HEK293 (cell line): ENCODE results near the gene SH3RF3.

Source experiments
- CTCF ChIA-PET: fragments of 350-600 bp; formaldehyde crosslinking; extraction: SDS; loops from one replicate; lab custom pipeline; 2021; ENCODE audit warnings: antibody characterized with exemption; lab: Yijun Ruan, JAX
- POLR2A ChIA-PET: fragments of 300-600 bp; formaldehyde crosslinking; extraction: SDS; loops from one replicate; lab custom pipeline; 2020; ENCODE audit warnings: antibody characterized with exemption, inconsistent platforms; lab: Yijun Ruan, JAX
- H3K27ac ChIP-seq: fragments of 200-500 bp; sonication (Bioruptor generic); 2 replicates; pipeline ENCODE4 v1.5.1; 2014; ENCODE audit warnings: low read depth, low read length, control low read depth, inconsistent platforms; ENCODE audit errors: extremely low read depth
- H3K36me3 ChIP-seq, 2 experiments: fragments of 200-500 bp in 1 of 2; sonication (Bioruptor generic) in 1 of 2; 1 replicate in 1 of 2; 2 replicates in 1 of 2; pipeline ENCODE4 v1.5.1; 2014 to 2017; ENCODE audit warnings: inconsistent platforms in 2 of 2, low read length in 2 of 2; ENCODE audit not compliant: control insufficient read depth in 2 of 2, insufficient read depth in 1 of 2
- H3K4me1 ChIP-seq: fragments of 200-500 bp; sonication (Bioruptor generic); 2 replicates; pipeline ENCODE4 v1.5.1; 2014; ENCODE audit warnings: mild to moderate bottlenecking, low read length, inconsistent platforms; ENCODE audit not compliant: control insufficient read depth, insufficient read depth
- H3K4me3 ChIP-seq: 2 replicates; pipeline ENCODE4 v1.5.1; 2011; ENCODE audit warnings: low read depth, mild to moderate bottlenecking, control low read depth, low read length, moderate library complexity
- H3K9me3 ChIP-seq: fragments of 200-500 bp; sonication (Bioruptor generic); 2 replicates; pipeline ENCODE4 v1.5.1; 2014; ENCODE audit warnings: low read depth, low read length, inconsistent platforms; ENCODE audit not compliant: control insufficient read depth, insufficient read depth
- HOXA7 ChIP-seq: sonication (generic); formaldehyde crosslinking; IDR thresholded peaks from 2 replicates; pipeline ENCODE4 v1.8.1; 2022; ENCODE audit warnings: missing genetic modification reagents, borderline replicate concordance
- WT1 ChIP-seq: fragments of 450-650 bp; formaldehyde crosslinking; IDR thresholded peaks from 2 replicates; pipeline ENCODE4 v1.5.1; 2016; ENCODE audit warnings: missing biosample characterization, missing genetic modification characterization
- ZBTB48 ChIP-seq: fragments of 450-650 bp; formaldehyde crosslinking; IDR thresholded peaks from 2 replicates; pipeline ENCODE4 v1.5.1; 2016; ENCODE audit warnings: missing biosample characterization, missing genetic modification characterization
- ZFP3 ChIP-seq: fragments of 450-650 bp; formaldehyde crosslinking; IDR thresholded peaks from 2 replicates; pipeline ENCODE4 v1.5.1; 2016; ENCODE audit warnings: low read depth, missing biosample characterization, missing genetic modification characterization
- ZNF184 ChIP-seq: fragments of 450-650 bp; IDR thresholded peaks from 2 replicates; pipeline ENCODE4 v1.5.1; 2018; ENCODE audit warnings: missing biosample characterization, mild to moderate bottlenecking, missing genetic modification characterization
- ZNF311 ChIP-seq: fragments of 450-650 bp; formaldehyde crosslinking; IDR thresholded peaks from 2 replicates; pipeline ENCODE4 v1.5.1; 2017; ENCODE audit warnings: missing biosample characterization, missing genetic modification characterization, borderline replicate concordance
- ZNF561 ChIP-seq: fragments of 450-650 bp; IDR thresholded peaks from 2 replicates; pipeline ENCODE4 v1.5.1; 2018; ENCODE audit warnings: missing biosample characterization, missing genetic modification characterization, borderline replicate concordance
- ZNF585B ChIP-seq: fragments of 450-650 bp; formaldehyde crosslinking; IDR thresholded peaks from 2 replicates; pipeline ENCODE4 v1.5.1; 2016; ENCODE audit warnings: missing biosample characterization, missing genetic modification characterization
- ZNF664 ChIP-seq: fragments of 450-650 bp; formaldehyde crosslinking; IDR thresholded peaks from 2 replicates; pipeline ENCODE4 v1.5.1; 2016; ENCODE audit warnings: missing biosample characterization, missing genetic modification characterization
- ZNF843 ChIP-seq: fragments of 450-650 bp; formaldehyde crosslinking; IDR thresholded peaks from 2 replicates; pipeline ENCODE4 v1.5.1; 2016; ENCODE audit warnings: missing biosample characterization, missing genetic modification characterization
- TF ChIP-seq, protein P1 (sequence below): fragments of 450-650 bp; formaldehyde crosslinking; IDR thresholded peaks from 2 replicates; pipeline ENCODE4 v1.5.1; 2016; ENCODE audit warnings: missing biosample characterization, missing genetic modification characterization, low read depth

SH3RF3 gene

DNA sequence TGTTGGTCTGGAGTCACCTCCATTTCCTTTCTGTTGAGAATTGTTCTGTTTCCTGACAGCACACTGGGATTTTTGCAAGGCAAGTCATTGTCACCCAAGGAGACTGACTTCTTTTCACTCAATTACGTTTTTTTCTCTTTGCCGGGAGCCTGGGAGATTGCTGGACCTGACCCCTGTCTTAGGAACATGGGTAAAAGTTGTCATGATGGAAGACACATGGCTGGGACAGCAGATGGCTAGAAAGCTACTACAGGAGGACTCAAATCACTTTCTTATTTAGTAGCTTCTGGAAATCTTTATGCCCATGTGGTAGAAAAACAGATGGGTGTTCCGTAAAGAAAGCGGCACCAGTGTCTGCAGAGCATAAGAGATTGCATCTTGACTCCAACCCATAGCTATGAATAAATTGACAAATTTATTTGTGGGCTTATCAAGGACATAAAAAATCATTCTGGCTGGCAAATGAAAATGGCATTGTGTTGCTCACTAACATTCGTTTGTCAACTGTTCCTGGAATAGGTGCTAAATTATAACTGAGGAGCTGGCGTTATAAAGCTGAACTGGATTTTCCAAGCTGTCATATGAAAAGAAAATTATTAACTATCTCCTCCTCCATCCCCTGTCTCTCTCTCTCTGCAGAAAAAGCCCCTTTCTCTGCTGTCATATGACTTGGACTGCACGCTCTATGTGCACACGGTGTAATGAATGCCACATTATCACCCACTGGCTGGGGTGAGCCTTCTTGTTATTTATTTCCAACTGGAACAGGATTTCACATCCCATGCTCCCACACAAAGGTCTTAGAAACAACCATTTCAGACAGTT lies 159.8 kb downstream of the SH3RF3 start:
- no peaks in the 10 kb centered on the region for H3K9me3 ChIP-seq
- no peak overlapping the region for H3K27ac ChIP-seq
- H3K4me3 ChIP-seq = no peak overlapping the region
- H3K36me3 ChIP-seq = no peaks in the 10 kb centered on the region
- ChIA-PET POLR2A (no interaction called here), CTCF (interaction anchor here (0.6 to 1.2 kb wide), 2 partner anchors 12 to 47 kb away, joined by 3 read pairs; no protein-coding TSS in a partner anchor)
- H3K4me1 ChIP-seq = peaks cover 6% of the 10 kb centered on the region
- no peak for TF ChIP-seq WT1 (tag by site-specific recombination)
- no peak for TF ChIP-seq ZNF664
- TF ChIP-seq ZNF311 = no peak

DNA sequence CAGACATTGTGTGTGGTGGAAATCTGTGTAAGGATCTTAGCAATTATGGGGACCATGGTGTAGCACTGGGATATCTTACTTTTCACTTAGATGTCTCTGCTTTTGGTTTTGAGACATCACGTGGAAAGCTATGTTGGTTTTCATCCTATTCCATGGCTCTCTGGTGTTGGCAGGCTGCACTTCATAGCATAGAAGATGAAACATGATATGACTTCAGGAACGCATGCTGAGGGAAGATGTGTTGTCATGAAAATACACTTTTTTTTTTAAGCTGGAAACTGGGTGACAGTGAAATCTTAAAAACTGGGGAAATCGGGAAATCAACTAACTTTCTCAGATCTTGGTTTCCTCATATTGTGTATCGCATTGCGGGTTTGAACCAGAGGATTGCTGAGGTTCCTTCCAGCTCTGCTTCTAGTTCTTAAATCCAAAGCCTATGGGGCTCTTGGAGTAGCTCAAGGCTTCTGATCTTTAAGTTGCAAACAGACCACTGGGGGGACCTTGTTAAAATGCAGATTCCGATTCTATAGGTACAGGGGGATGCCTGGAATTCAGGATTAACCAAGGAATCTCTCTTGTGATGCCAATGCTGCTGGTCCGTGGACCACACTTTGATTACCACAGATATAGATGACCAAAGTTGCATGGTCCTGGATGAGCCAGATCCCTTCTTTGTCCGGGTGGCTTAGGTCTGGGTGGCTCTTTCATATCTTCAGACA lies 160.7 kb downstream of the SH3RF3 start:
- no peaks in the 10 kb centered on the region for H3K36me3 ChIP-seq
- TF ChIP-seq ZBTB48 = no peak
- H3K4me1 ChIP-seq = peaks cover 4% of the 10 kb centered on the region
- no peak overlapping the region for H3K4me3 ChIP-seq
- no peaks in the 10 kb centered on the region for H3K9me3 ChIP-seq
- H3K27ac ChIP-seq = no peak overlapping the region
- CTCF ChIA-PET = interaction anchor here (0.6 to 1.2 kb wide), 2 partner anchors 13 to 28 kb away, joined by 3 read pairs; no protein-coding TSS in a partner anchor
- POLR2A ChIA-PET = no interaction called here

DNA sequence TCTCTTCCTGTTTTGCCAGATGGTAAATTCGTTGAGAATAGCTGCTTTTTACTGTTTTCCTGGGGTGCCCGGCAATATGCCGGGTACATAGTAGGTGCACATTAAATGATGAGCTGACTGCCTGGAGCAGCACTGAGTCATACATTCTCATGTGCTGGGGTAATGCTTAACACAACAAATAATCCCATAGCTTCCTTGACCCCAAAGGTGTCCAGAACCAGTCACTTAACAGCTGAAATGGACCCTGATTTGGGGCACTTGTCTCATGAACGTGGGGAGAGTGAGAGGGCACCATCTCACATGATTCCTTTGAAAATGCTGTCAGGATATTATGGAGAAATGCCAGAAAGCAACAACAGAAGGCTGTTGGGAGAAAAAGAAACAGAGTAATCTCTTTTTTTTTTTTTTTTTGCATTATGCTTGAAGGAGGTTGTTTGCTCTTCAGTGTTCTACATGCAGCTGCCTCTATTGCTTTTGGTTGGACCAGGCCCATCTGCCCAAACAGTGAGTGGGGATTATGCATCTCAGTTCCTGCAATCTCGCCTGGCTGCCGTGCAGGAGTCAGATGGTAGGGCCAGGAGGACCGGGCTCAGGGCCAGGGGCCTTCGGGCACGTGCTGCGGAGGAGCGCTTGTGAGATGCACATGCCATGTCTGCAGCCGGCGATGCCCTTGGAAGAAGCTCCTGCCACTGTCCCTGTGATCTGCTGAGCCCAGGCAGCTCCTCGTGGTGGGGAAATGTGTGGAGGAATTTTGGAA lies 162.1 kb downstream of the SH3RF3 start:
- Histone ChIP-seq H3K4me3 (no peak overlapping the region), H3K27ac (no peak overlapping the region), H3K9me3 (no peaks in the 10 kb centered on the region), H3K36me3 (no peaks in the 10 kb centered on the region), H3K4me1 (no peaks in the 10 kb centered on the region)
- no peak for TF ChIP-seq ZNF561 (tag by site-specific recombination)
- no peak for TF ChIP-seq ZNF843 (tag by site-specific recombination)
- POLR2A ChIA-PET = no interaction called here
- CTCF ChIA-PET = interaction anchor here (0.6 to 1.1 kb wide), 4 partner anchors 13 to 705 kb away, joined by 3 to 4 read pairs (median 3); no protein-coding TSS in a partner anchor

DNA sequence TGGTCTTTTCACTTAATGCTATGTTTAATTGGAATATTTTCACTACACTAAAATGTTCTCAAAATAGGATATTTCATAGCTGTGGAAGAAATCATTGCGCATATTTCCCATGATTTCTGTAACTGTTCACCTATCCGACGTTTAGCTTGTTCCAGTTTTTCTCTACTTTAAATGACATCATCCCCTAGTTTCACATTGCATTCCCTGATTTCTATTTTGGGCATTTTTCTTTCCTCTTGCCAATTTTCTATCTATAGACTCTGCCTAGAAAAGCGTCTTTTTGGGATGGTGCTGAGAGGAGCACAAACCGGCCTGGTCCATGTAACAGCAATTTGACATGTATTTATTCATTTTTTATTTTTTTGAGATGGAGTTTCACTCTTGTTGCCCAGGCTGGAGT lies 163.4 kb downstream of the SH3RF3 start:
- Histone ChIP-seq H3K27ac (no peak overlapping the region), H3K9me3 (no peaks in the 10 kb centered on the region), H3K4me3 (no peak overlapping the region), H3K36me3 (no peaks in the 10 kb centered on the region), H3K4me1 (no peaks in the 10 kb centered on the region)
- TF ChIP-seq ZNF585B (tag by site-specific recombination) (no peak), ZNF184 (no peak), ZFP3 (tag by site-specific recombination) (no peak), HOXA7 (no peak)
- TF ChIP-seq, protein P1, sequence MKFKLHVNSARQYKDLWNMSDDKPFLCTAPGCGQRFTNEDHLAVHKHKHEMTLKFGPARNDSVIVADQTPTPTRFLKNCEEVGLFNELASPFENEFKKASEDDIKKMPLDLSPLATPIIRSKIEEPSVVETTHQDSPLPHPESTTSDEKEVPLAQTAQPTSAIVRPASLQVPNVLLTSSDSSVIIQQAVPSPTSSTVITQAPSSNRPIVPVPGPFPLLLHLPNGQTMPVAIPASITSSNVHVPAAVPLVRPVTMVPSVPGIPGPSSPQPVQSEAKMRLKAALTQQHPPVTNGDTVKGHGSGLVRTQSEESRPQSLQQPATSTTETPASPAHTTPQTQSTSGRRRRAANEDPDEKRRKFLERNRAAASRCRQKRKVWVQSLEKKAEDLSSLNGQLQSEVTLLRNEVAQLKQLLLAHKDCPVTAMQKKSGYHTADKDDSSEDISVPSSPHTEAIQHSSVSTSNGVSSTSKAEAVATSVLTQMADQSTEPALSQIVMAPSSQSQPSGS (tag by site-specific recombination) = peak; percentile 32; the same call in 1 of the 2 replicates
- POLR2A ChIA-PET = no interaction called here
- CTCF ChIA-PET = interaction anchor here (1.1 kb wide), 1 partner anchor 82 kb away, joined by 3 read pairs; no protein-coding TSS in a partner anchor
